COR-L47 (cell line): ENCODE results near the gene BRIX1.

ENCODE experiments used
- DNase-seq: peaks from one replicate; lab custom pipeline; 2025; lab: John Stamatoyannopoulos, UW

The BRIX1 gene

GRCh38 chr5:34915139-34915855, at the start of gene BRIX1, which contains the start of gene RAD1:
TSS of gene BRIX1 (plus strand) at chr5:34915711. CDS start at chr5:34915739, 28 bp downstream.
TSS of gene RAD1 (minus strand) at chr5:34915504. CDS start at chr5:34914892, 612 bp downstream.
- peak; percentile 93 for DNase-seq

GRCh38 chr5:34866989-34867471, 48.5 kb upstream of the BRIX1 start:
- DNase-seq, result no peak

- DNase-seq, result no peak
Observed at GRCh38 chr5:34867660-34868059, 47.9 kb upstream of the BRIX1 start.

- DNase-seq, result no peak
Observed at GRCh38 chr5:34868791-34869190, 46.7 kb upstream of the BRIX1 start.

- DNase-seq, result no peak
Observed at GRCh38 chr5:34869256-34869655, 46.3 kb upstream of the BRIX1 start.

- DNase-seq, result no peak
Observed at GRCh38 chr5:34870382-34870781, 45.1 kb upstream of the BRIX1 start.

- DNase-seq, result no peak
Observed at GRCh38 chr5:34876275-34876674, 39.2 kb upstream of the BRIX1 start.

- DNase-seq, result no peak
Observed at GRCh38 chr5:34881246-34881645, 34.3 kb upstream of the BRIX1 start.

- DNase-seq, result no peak
Observed at GRCh38 chr5:34886392-34887119, 29.0 kb upstream of the BRIX1 start.

- DNase-seq, result no peak
Observed at GRCh38 chr5:34889394-34889793, 26.1 kb upstream of the BRIX1 start.

GRCh38 chr5:34891981-34892380, 23.5 kb upstream of the BRIX1 start:
- no peak for DNase-seq

- DNase-seq, result no peak
Observed at GRCh38 chr5:34892414-34892813, 23.1 kb upstream of the BRIX1 start.

GRCh38 chr5:34894716-34895115, 20.8 kb upstream of the BRIX1 start:
- no peak for DNase-seq

- no peak for DNase-seq
Observed at GRCh38 chr5:34895641-34896419, 19.7 kb upstream of the BRIX1 start.

GRCh38 chr5:34897646-34898045, 17.9 kb upstream of the BRIX1 start:
- DNase-seq, result no peak

- peak; percentile 67 for DNase-seq
Observed at GRCh38 chr5:34898258-34898895, 17.1 kb upstream of the BRIX1 start.

- DNase-seq, result no peak
Observed at GRCh38 chr5:34899066-34899465, 16.4 kb upstream of the BRIX1 start.

GRCh38 chr5:34900652-34901051, 14.9 kb upstream of the BRIX1 start:
- DNase-seq, result no peak

GRCh38 chr5:34903260-34903659, 12.3 kb upstream of the BRIX1 start:
- no peak for DNase-seq

GRCh38 chr5:34905564-34905963, 9.9 kb upstream of the BRIX1 start:
- no peak for DNase-seq

GRCh38 chr5:34913072-34913471, 2.4 kb upstream of the BRIX1 start:
- no peak for DNase-seq

GRCh38 chr5:34914671-34915138, 806 bp upstream of the BRIX1 start:
- no peak for DNase-seq
